ENCODE results near the gene C9orf153.

C9orf153 gene

DNA sequence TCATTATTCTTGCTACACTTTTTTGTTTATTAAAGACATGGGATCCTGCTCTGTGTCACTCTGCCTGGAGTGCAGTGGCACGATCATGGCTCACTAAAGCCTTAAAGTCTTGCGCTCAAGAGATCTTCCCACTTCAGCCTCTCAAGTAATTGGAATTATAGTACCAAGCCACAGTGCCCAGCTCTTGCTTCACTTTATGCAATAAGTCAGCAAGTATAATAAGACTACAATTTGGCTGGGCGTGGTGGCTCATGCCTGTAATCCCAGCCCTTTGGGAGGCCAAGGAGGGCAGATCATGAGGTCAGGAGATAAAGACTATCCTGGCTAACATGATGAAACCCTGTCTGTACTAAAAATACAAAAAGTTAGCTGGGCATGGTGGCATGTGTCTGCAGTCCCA lies 5.9 kb downstream of the C9orf153 start:
- TF ChIP-seq, protein P1, sequence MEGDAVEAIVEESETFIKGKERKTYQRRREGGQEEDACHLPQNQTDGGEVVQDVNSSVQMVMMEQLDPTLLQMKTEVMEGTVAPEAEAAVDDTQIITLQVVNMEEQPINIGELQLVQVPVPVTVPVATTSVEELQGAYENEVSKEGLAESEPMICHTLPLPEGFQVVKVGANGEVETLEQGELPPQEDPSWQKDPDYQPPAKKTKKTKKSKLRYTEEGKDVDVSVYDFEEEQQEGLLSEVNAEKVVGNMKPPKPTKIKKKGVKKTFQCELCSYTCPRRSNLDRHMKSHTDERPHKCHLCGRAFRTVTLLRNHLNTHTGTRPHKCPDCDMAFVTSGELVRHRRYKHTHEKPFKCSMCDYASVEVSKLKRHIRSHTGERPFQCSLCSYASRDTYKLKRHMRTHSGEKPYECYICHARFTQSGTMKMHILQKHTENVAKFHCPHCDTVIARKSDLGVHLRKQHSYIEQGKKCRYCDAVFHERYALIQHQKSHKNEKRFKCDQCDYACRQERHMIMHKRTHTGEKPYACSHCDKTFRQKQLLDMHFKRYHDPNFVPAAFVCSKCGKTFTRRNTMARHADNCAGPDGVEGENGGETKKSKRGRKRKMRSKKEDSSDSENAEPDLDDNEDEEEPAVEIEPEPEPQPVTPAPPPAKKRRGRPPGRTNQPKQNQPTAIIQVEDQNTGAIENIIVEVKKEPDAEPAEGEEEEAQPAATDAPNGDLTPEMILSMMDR (IDR thresholded peaks at IDR 0.05; ENCODE audit: borderline replicate concordance, control extremely low read depth, extremely low read depth, insufficient read depth, missing control alignments) = no peak
- DNase-seq (ENCODE audit: low spot score) = no peak
- in situ Hi-C loops (cut with MboI; ENCODE audit: low sequenced_read_pairs, unreplicated experiment) = no loop called here

DNA sequence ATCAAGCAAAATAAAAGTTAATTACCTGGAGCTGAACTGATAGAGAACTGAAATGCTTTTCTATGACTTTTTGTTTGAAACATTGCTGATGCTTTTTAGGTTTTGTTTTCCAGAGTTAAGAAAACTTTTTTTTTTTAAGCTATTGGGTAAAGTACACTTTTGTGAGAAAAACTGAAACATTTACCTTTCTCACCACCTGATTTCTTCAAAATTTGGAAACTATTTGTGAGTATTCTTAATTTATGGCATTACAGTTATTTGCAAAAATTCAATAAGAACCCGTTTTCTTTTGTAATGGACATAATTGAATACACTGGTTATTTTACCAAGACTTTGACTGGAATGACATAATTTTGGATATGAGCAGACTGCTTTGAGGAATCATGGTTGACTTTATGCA lies 6.6 kb downstream of the C9orf153 start:
- in situ Hi-C loops (cut with MboI; ENCODE audit: low sequenced_read_pairs, unreplicated experiment) = no loop called here
- TF ChIP-seq, protein P1 (IDR thresholded peaks at IDR 0.05; ENCODE audit: borderline replicate concordance, control extremely low read depth, extremely low read depth, insufficient read depth, missing control alignments) = no peak
- no peak for DNase-seq (ENCODE audit: low spot score)

DNA sequence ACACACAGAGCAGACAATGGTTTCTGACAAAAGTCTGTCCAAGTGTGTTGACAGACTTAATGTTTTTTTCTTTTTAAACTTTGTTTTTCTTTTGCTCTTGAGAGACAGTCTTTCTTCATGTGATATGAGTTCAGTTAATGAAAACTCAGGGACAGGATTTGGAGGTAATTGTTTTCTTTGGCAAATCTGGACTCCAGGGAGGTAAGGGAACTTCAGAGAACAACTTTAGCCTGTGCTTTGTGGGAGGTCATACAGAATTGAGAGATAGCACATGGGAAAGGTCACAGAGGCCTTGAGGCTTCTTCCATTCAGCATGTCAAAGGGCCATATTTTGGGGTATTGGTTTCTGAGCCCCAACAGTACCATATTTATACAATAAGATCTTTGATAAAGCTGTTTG lies 9.3 kb downstream of the C9orf153 start:
- TF ChIP-seq, protein P1 (IDR thresholded peaks at IDR 0.05; ENCODE audit: borderline replicate concordance, control extremely low read depth, extremely low read depth, insufficient read depth, missing control alignments) = no peak
- no peak for DNase-seq (ENCODE audit: low spot score)
- in situ Hi-C loops (cut with MboI; ENCODE audit: low sequenced_read_pairs, unreplicated experiment) = no loop called here

DNA sequence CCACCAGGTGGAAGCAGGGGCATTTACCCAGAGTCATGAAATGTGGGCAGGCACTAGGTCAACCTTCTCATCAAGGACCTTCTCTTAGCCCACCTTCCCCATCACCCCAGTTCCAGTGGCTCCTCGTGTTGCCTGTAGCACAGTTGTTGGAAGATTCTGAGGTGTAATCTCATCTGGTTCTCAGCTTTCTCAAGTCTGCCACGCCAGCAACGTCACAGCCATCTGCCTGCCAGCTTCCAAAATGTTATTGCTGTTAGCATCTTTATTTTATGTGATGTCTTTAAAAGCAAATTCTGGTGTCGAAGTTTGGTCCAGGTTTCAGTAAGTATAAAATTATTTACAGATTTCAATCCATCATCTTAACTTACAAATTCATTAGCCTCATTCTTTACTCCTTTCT lies 10.7 kb downstream of the C9orf153 start:
- in situ Hi-C loops (cut with MboI; ENCODE audit: low sequenced_read_pairs, unreplicated experiment) = loop anchor here (25.0 kb wide), 1 partner anchor 436 kb away; no protein-coding TSS in a partner anchor
- DNase-seq (ENCODE audit: low spot score) = no peak
- TF ChIP-seq, protein P1 (IDR thresholded peaks at IDR 0.05; ENCODE audit: borderline replicate concordance, control extremely low read depth, extremely low read depth, insufficient read depth, missing control alignments) = no peak

DNA sequence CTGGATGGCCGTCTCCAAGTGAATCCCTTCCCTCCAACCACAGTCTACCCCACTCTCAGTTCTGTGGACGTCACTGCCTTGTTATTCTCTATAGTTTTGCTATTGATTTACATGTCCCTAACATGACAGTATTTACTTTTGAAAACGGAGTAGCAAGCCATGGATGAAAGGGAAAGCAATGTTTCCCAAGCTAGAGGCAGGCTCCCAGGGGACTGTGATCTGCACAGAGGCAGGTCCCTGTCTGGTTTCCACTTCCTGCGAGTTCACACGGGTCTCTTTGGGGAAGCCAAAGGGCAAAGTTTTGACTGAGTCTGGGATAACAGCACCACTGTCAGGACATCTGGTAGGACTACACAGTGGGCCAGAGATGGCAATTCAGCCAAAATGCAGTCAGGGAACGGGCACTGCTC lies 12.7 kb downstream of the C9orf153 start:
- in situ Hi-C loops (cut with MboI; ENCODE audit: low sequenced_read_pairs, unreplicated experiment) = loop anchor here (25.0 kb wide), 1 partner anchor 434 kb away; no protein-coding TSS in a partner anchor
- DNase-seq (ENCODE audit: low spot score) = peak; percentile 55
- TF ChIP-seq, protein P1 (IDR thresholded peaks at IDR 0.05; ENCODE audit: borderline replicate concordance, control extremely low read depth, extremely low read depth, insufficient read depth, missing control alignments) = no peak

DNA sequence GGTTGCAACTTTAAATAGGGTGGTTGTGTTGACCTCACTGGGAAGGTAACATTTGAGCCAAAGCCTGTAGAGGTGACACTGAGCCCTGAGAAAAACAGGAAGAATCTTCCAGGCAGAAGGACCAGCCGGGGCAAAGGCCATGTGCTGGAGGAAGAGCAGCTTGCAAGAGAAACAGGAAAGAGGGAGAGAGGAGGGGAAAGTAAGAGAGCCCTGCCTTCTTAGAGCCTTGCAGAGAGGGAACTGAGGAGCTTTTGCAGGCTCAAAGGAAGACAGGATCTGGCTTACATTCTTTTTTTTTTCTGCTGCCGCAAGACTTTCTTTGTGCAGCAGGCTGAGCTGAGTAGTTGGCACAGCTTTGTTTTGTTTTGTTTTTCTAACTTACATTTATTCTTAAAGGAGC lies 17.4 kb downstream of the C9orf153 start:
- no peak for DNase-seq (ENCODE audit: low spot score)
- TF ChIP-seq, protein P1 (IDR thresholded peaks at IDR 0.05; ENCODE audit: borderline replicate concordance, control extremely low read depth, extremely low read depth, insufficient read depth, missing control alignments) = no peak
- in situ Hi-C loops (cut with MboI; ENCODE audit: low sequenced_read_pairs, unreplicated experiment) = loop anchor here (25.0 kb wide), 1 partner anchor 430 kb away; no protein-coding TSS in a partner anchor
